Bronchial epithelial cell (primary cell): Measurements from ENCODE around the gene USH1G. TPM values are rescaled to one million over a fixed set of nuclear protein-coding genes. Genes with fewer than 3 reads are reported as not detected.

ENCODE experiments used
- DNase-seq: peaks from one replicate; pipeline ENCODE4 v3.0.0-alpha.2; 2010; ENCODE audit warnings: low read depth
- FAIRE-seq: peaks from 2 replicates; lab custom pipeline; 2011; peaks lifted over from hg19 to GRCh38; lab: Jason Lieb, UNC
- H3K27me3 ChIP-seq: 2 replicates; pipeline ENCODE4 v1.5.1; 2011; ENCODE audit warnings: low read length; ENCODE audit not compliant: control insufficient read depth, insufficient read depth
- H3K36me3 ChIP-seq: 2 replicates; pipeline ENCODE4 v1.5.1; 2011; ENCODE audit warnings: low read length; ENCODE audit not compliant: control insufficient read depth, insufficient read depth
- H3K4me3 ChIP-seq: 2 replicates; pipeline ENCODE4 v1.5.1; 2011; ENCODE audit warnings: mild to moderate bottlenecking, low read depth, low read length, control low read depth
- CTCF ChIP-seq: IDR thresholded peaks from 2 replicates; pipeline ENCODE4 v1.5.1; 2011; ENCODE audit warnings: mild to moderate bottlenecking, moderate library complexity, low read length, control low read depth, inconsistent platforms; ENCODE audit not compliant: insufficient read depth, severe bottlenecking
- total RNA-seq: library from RNA; depleted of rRNA; stranded (reverse); fragments of >200 nt; gene quantifications from 2 replicates; pipeline ENCODE4 v1.2.1, GENCODE V29; 2014

USH1G gene
- total RNA-seq, 1 donor from 2014 or later, result 1.1 TPM

GRCh38 chr17:74961657-74962350 is 38.7 kb upstream of the USH1G start:
- Histone ChIP-seq H3K27me3 (no peaks in the 10 kb centered on the region), H3K36me3 (no peaks in the 10 kb centered on the region), H3K4me3 (no peak overlapping the region)
- peak; percentile 71 for TF ChIP-seq CTCF
- FAIRE-seq (no peak), DNase-seq (peak; percentile 71)

GRCh38 chr17:74960570-74961342 is 37.7 kb upstream of the USH1G start:
- Histone ChIP-seq H3K27me3 (peaks cover 2% of the 10 kb centered on the region), H3K36me3 (no peaks in the 10 kb centered on the region), H3K4me3 (no peak overlapping the region)
- peak; percentile 52 for DNase-seq
- TF ChIP-seq CTCF, result peak; percentile 79
- no peak for FAIRE-seq

- no peak for TF ChIP-seq CTCF
- Histone ChIP-seq H3K36me3 (no peaks in the 10 kb centered on the region), H3K27me3 (peaks cover 2% of the 10 kb centered on the region), H3K4me3 (no peak overlapping the region)
- DNase-seq (peak; percentile 55), FAIRE-seq (no peak)
Observed at GRCh38 chr17:74959826-74960515, 36.9 kb upstream of the USH1G start.

GRCh38 chr17:74957935-74958740 is 35.1 kb upstream of the USH1G start:
- FAIRE-seq (peak; percentile 28), DNase-seq (peak; percentile 22)
- Histone ChIP-seq H3K4me3 (no peak overlapping the region), H3K36me3 (no peaks in the 10 kb centered on the region), H3K27me3 (peaks cover 2% of the 10 kb centered on the region)
- peak; percentile 87 for TF ChIP-seq CTCF

GRCh38 chr17:74956093-74956492 is 33.0 kb upstream of the USH1G start:
- TF ChIP-seq CTCF, result no peak
- H3K27me3 ChIP-seq, result peaks cover 2% of the 10 kb centered on the region
- peak; percentile 62 for FAIRE-seq
- H3K36me3 ChIP-seq, result no peaks in the 10 kb centered on the region
- DNase-seq, result no peak
- H3K4me3 ChIP-seq, result no peak overlapping the region
